HG03064 (cell line): ENCODE data around the gene RANBP17.

Experiments
- ATAC-seq: cut with Tn5 transposase; IDR thresholded peaks from one replicate; pipeline ENCODE4 v1.9.1; 2021; ENCODE audit warnings: low read depth; ENCODE audit not compliant: unreplicated experiment

RANBP17 gene

GRCh38 chr5:171074747-171075146, 212.9 kb downstream of the RANBP17 start:
- ATAC-seq = no peak

DNA sequence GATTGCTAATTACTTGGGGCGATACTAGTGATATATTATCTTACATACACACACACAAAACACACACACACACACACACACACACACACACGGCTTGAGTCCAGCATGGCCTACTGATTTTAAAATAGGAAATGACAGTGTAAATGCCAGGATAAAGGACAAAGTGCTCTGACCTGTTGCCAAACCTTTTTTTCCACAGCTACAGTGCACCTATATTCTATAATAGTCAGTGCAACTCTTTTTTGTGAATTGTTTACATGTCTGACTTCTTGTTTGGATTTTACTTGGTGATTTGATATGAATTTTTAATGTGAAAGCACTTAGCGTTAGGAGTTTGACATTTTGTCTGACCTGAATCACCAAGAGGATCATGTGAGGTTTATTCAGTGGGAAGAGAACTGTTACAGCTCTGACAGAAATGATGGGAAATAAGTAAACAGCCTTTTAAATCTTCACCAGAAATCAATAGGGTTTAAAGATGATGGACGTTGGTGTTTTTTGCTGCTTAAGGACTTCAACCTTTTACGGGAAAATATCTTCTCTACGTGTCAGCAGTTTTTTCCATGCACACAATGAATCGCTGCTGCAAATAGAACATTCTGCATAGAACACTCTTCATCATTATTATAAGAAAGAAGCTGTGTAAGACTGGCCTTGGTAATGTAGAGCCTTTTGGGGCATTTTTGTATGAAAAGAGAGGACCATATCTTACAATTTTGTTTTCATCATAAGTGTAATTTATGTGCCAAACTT, 218.5 kb downstream of the RANBP17 start:
- ATAC-seq = no peak

GRCh38 chr5:171081319-171081718, 219.5 kb downstream of the RANBP17 start:
- ATAC-seq = no peak

- ATAC-seq = no peak
Measured at GRCh38 chr5:171092194-171092593, 230.4 kb downstream of the RANBP17 start.

DNA sequence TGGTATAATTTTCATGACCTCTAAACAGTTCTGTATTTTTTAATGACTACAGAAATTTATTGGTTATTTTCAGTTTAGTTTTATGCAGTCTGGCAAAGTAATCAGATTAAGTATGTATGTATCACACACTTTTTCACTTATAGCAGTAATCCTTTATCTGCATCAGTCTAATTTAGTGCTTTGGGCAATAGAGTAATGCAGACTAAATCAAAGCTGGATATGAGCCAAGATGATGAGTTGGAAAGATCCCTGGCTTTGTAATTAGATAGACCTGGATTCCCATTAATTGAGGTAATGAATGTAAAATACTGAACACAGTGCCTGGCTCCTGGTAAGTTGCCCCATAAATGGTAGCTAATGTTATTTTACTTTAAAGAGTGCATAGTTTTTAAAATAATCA, 231.8 kb downstream of the RANBP17 start:
- no peak for ATAC-seq

DNA sequence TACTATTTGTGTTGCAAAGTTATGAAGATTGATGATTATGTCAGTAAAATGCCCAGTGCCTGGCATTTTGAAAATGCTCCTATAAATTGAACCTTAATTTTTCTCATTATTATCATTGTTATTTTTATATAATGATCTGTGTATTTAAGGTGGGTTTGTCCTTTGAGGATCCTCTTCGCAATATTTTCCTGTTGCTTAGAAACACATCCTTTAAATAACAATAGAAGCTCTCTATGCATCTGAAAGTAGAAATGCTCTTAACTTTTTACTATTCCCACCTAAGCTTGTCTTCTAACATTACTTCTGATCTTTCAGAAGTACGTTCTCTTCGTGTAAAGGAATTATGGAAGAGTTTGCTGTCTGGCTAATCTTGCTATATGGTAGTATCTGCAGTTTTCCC, 232.5 kb downstream of the RANBP17 start:
- no peak for ATAC-seq

- ATAC-seq = no peak
Measured at GRCh38 chr5:171102877-171103610, 241.2 kb downstream of the RANBP17 start.

- ATAC-seq = no peak
Measured at GRCh38 chr5:171107669-171108068, 245.9 kb downstream of the RANBP17 start.

- no peak for ATAC-seq
Measured at GRCh38 chr5:171115519-171115918, 253.7 kb downstream of the RANBP17 start.

DNA sequence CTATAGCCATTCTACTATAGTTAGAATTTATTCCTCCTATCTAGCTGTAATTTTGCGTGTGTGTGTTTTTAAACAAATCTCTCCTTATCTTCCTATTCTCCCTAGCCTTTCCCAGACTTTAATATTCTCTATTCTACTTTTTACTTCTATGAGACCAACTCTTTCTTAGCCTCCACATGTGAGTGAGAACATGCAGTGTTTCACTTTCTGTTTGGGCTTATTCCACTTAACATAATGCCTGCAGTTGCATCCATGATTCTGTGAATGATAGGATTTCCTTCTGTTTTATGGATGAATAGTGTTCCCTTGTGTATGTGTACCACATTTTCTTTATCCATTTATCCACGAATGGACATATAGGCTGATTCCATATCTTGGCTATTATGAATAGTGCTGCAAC, 254.9 kb downstream of the RANBP17 start:
- ATAC-seq = no peak

- no peak for ATAC-seq
Measured at GRCh38 chr5:171120986-171121622, 259.3 kb downstream of the RANBP17 start.

GRCh38 chr5:171121638-171122037, 259.8 kb downstream of the RANBP17 start:
- ATAC-seq = no peak

- ATAC-seq = no peak
Measured at GRCh38 chr5:171122372-171122771, 260.6 kb downstream of the RANBP17 start.

DNA sequence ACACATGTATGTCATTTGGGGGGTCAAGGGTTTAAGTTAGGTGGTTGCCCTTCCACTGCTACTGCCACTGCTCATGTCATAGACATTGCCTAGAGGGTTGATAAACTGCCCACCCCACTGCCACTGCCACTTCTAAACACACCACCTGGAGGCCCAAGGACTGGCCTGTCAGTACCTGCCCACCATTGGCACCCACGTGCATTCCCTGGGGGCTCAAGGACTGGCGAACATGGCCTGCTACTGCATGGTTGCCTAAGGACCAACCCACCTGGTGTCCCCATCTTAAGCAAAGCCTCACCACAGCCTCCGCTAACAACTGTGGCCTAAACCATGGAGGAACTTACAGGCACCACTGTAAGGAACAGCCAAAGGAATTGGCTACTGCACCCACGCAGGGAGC, 261.6 kb downstream of the RANBP17 start:
- no peak for ATAC-seq

DNA sequence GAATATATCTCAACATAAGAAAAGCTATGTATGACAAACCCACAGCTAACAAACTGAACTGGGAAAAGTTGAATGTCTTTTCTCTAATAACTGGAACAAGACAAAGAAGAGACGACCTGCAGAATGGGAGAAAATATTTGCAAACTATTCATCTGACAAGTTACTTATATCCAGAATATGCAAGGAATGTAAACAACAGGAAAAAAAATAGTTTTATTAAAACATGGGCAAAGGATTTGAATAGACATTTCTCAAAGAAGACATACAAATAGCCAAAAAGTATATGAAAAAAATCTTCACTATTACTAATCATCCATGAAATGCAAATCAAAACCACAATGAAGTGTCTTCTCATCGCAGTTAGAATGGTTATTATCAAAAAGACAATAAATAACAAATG, 265.5 kb downstream of the RANBP17 start:
- ATAC-seq = no peak

GRCh38 chr5:171128136-171128535, 266.3 kb downstream of the RANBP17 start:
- no peak for ATAC-seq

GRCh38 chr5:171129308-171129707, 267.5 kb downstream of the RANBP17 start:
- ATAC-seq = no peak

DNA sequence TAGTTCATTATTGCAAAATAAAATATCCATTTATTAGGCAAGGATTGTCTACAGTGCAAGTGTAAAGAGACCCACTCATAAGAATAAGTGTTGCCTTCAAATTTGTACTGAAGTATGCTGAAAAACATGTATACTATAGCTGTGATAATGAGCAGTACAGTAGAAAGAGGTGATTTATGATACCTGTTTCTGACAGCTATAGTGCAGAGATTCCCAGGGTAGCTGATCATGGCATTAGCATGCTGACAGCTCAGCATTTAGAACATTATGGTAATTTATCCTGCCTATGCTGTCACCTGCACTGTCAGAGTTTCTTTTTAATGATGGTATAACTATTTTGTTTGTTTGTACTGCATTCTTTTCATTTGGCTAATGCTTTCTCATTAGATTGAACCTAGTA, 269.7 kb downstream of the RANBP17 start:
- no peak for ATAC-seq

DNA sequence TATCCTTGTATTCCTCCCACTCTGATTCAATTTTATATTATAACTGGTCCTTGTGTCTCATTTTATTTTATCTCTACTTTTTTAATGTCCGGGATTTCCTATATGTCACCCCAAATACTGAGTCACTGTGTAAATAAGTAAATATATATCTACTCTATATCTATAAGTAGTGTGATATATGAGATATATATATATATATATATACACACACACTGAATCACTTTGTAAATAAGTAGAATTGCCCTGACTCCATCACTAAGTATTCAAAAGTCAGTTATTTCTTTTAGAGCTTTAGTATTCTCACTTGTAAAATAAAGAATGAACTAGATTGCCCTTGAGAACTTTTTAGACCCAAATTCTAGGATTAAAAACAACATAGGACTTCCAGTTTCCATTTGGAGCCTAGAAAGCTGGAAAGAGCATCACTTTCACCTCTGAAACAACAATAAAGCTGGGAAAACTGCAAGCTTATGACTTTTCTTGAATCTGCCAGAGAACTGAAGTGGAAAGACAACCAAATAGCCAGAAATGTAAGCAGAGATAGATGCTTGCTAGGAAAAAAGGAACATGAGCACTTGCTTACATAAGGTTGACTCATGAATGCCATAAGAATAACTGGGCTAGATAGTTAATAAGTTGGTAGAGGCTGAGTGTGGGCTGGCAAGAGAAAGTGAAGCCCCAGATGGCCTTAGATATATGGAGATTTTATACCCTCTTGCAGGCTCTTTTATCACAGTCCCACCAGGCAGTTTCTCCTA, 276.1 kb downstream of the RANBP17 start:
- ATAC-seq = no peak

- ATAC-seq = no peak
Measured at GRCh38 chr5:171139227-171139626, 277.4 kb downstream of the RANBP17 start.

DNA sequence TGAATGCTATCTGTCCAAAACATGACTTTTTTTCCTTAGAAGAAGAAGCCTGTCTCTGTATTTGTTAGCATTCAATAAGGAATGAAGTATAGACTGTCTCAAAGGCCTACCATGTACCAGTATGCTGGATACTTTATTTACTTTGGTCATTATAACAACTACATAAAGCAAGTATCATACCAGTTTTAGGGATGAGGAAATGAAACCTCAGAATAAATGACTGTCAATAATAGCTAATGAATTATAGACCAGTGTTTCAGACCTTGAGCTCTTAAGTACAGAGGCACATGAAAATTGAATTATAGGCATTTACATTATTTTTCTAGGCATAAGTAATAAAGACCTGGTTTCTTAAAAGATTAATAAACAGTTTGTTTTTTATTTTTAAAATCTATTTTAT, 280.8 kb downstream of the RANBP17 start:
- no peak for ATAC-seq
